Measurements from ENCODE around the gene JAK1. TPM values are rescaled to one million over a fixed set of nuclear protein-coding genes. Genes with fewer than 3 reads are reported as not detected.

The JAK1 gene
- total and polyA plus RNA-seq, 2 of the 8 experiments (the other 6 are each of a cell fraction or from before 2014, with no cell fraction given): 7.8 to 24.5 TPM

DNA sequence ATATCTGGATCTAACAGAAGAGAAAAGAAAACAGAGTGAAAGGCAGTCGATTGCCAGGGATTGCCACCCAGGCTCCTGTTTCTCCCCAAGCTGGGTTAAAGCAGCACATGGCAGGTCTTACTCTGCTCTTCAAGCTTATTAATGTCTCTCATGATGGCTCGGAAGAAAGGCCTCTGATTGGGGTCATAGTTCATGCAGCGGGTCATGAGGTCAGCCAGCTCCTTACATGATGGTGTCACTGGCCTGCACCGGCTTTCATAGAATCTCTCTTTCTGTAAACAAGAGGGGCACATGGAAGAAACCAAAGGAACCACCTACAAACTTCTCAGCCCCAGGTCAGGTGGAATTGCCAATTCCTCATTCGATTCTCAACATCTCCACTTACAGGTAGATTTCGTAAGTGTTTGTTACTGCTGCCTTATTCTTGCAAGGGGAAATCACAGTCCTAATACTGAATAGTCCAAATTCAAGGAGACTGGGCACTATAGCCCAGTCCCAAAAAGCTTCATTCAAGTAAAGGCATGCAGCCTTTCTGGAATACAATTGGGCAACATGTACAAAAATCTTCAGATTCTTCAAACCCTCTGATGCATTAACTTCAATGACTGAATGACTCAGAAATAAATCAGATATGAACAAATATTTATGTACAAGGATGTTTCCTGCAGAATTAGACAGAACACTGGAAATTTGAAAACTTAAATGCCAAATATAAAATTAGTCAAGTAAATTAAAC, 124.9 kb downstream of the JAK1 start:
- no peak overlapping the region for H4K5ac ChIP-seq (ENCODE audit: insufficient read length, low read depth, low read length)
- H2AK5ac ChIP-seq (ENCODE audit: low read depth, low read length): no peak overlapping the region
- CTCF ChIA-PET (ENCODE audit: partially characterized antibody): interaction anchor here (0.8 to 2.1 kb wide), 4 partner anchors 9 to 144 kb away, joined by 3 to 5 read pairs (median 4); no protein-coding TSS in a partner anchor
- no peaks in the 10 kb centered on the region; a peak in 1 of 7 replicates for H3K4me1 ChIP-seq (replicated peaks in 1 of 4; ENCODE audit: control insufficient read depth in 3 of 4, insufficient read depth in 4 of 4, low read length in 3 of 4)
- no peaks in the 10 kb centered on the region for H3K79me2 ChIP-seq (ENCODE audit: control insufficient read depth in 1 of 2, insufficient read depth in 2 of 2, low read length in 2 of 2)
- no peaks in the 10 kb centered on the region for H3K27me3 ChIP-seq (replicated peaks in 1 of 4; ENCODE audit: control insufficient read depth in 3 of 4, extremely low read depth in 1 of 4, insufficient read depth in 3 of 4, low read length in 3 of 4)
- no peak overlapping the region for H3K23ac ChIP-seq (ENCODE audit: insufficient read length)
- H4K91ac ChIP-seq (replicated peaks; ENCODE audit: insufficient read length, low read length): no peak overlapping the region
- H3K27ac ChIP-seq (ENCODE audit: low read depth, low read length): no peak overlapping the region
- DNase-seq (ENCODE audit: low read depth in 1 of 2, low spot score in 2 of 2) (no peak), FAIRE-seq (no peak)
- no peaks in the 10 kb centered on the region for H3K79me1 ChIP-seq (ENCODE audit: low read depth, low read length)
- H3K9me3 ChIP-seq (ENCODE audit: insufficient read depth in 2 of 2, low read depth in 1 of 2, low read length in 1 of 2): no peaks in the 10 kb centered on the region
- POLR2A ChIA-PET (ENCODE audit: partially characterized antibody): no interaction called here
- H3K9ac ChIP-seq (replicated peaks in 1 of 4; ENCODE audit: extremely low read depth in 1 of 4, low read depth in 3 of 4, low read length in 3 of 4): no peak overlapping the region
- H3K36me3 ChIP-seq (ENCODE audit: control insufficient read depth in 2 of 4, insufficient read depth in 4 of 4, low read length in 3 of 4): peaks cover 0 to 6% (median 2%) of the 10 kb centered on the region in 4 experiments; a peak in 3 of 8 replicates
- no peak overlapping the region for H3K4me3 ChIP-seq (ENCODE audit: extremely low read depth in 1 of 4, insufficient read depth in 2 of 4, low read depth in 3 of 4, low read length in 4 of 4)
- H2BK120ac ChIP-seq (replicated peaks; ENCODE audit: low read depth, low read length): no peak overlapping the region
- H2BK20ac ChIP-seq (ENCODE audit: low read length): no peak overlapping the region
- no peak overlapping the region for H2BK5ac ChIP-seq (ENCODE audit: low read depth, low read length)
- H3K18ac ChIP-seq (ENCODE audit: extremely low read depth, low read length): no peak overlapping the region
- no peak overlapping the region for H3K4me2 ChIP-seq (ENCODE audit: insufficient read depth in 1 of 2, low read depth in 2 of 2, low read length in 2 of 2)
- no peak overlapping the region for H4K8ac ChIP-seq (ENCODE audit: extremely low read depth, insufficient read depth, low read length)
- H2AFZ ChIP-seq (ENCODE audit: low read length): no peak overlapping the region
- WGBS, 2 experiments (ENCODE audit: extremely low coverage in 1 of 2, insufficient coverage in 1 of 2, insufficient read length in 1 of 2, insufficient replicate concordance in 2 of 2, low coverage in 1 of 2, low lambda C conversion rate in 2 of 2, missing lambda C conversion rate in 1 of 2): 80% methylated on average over 6 of the region's 6 CpGs; no CpG with 5 or more reads in 1 of the 2 experiments
- no peak overlapping the region for H3K4ac ChIP-seq (replicated peaks; ENCODE audit: insufficient read length, low read depth, low read length)
- H2BK12ac ChIP-seq (ENCODE audit: low read depth, low read length): no peak overlapping the region
- H3K14ac ChIP-seq (ENCODE audit: insufficient read length): no peak overlapping the region
- peaks cover 0 to 2% of the 10 kb centered on the region in 2 experiments for H4K20me1 ChIP-seq (replicated peaks in 1 of 2; ENCODE audit: control insufficient read depth in 1 of 2, insufficient read depth in 2 of 2, low read length in 2 of 2)
- no peak overlapping the region for H2BK15ac ChIP-seq (ENCODE audit: low read length)
- TF ChIP-seq RAD21 (IDR thresholded peaks at IDR 0.05 in 1 of 2, conservative IDR thresholded peaks at IDR 0.05 in 1 of 2; ENCODE audit: low read depth in 2 of 2, low read length in 2 of 2) (no peak), ZNF274 (IDR thresholded peaks at IDR 0.05; ENCODE audit: borderline replicate concordance, extremely low read depth, low read length) (no peak)
- no peaks in the 10 kb centered on the region for H3K23me2 ChIP-seq (ENCODE audit: low read depth, low read length)
- H3K56ac ChIP-seq (replicated peaks; ENCODE audit: insufficient read length, low read depth, low read length): no peak overlapping the region

Measured in H1 (cell line).